SK-N-SH (cell line): ENCODE measurements around the gene PLSCR2. TPM values are rescaled to one million over a fixed set of nuclear protein-coding genes. Genes with fewer than 3 reads are reported as not detected.

Experiments used
- CTCF ChIA-PET: fragments of 300-600, 350-600 bp; formaldehyde crosslinking; extraction: SDS; loops from one replicate; lab custom pipeline; 2021; lab: Yijun Ruan, JAX
- POLR2A ChIA-PET: fragments of 350-600 bp; sonication (Branson Sonifier 250); formaldehyde crosslinking; extraction: SDS; loops from one replicate; lab custom pipeline; 2020; ENCODE audit warnings: antibody characterized with exemption, inconsistent platforms; lab: Yijun Ruan, JAX
- DNase-seq: peaks from one replicate; pipeline ENCODE4 v3.0.0; 2012
- H2AFZ ChIP-seq: fragments of 200-600 bp; sonication (generic); 2 replicates; pipeline ENCODE4 v1.8.1; 2016; ENCODE audit warnings: antibody characterized with exemption, mild to moderate bottlenecking, low read depth
- H3F3A ChIP-seq: fragments of 200-600 bp; sonication (generic); replicated peaks from 2 replicates; pipeline ENCODE3; 2016; ENCODE audit warnings: antibody characterized with exemption, mild to moderate bottlenecking; ENCODE audit not compliant: insufficient read depth
- H3K27ac ChIP-seq, 2 experiments: fragments of 200-500 bp in 1 of 2; fragments of 200-600 bp in 1 of 2; sonication (Bioruptor generic) in 1 of 2; sonication (generic), shearing (Covaris generic) in 1 of 2; 2 replicates each; pipeline versions ENCODE4 v1.5.1 to v1.6.1; 2014 to 2016; ENCODE audit warnings: low read depth in 2 of 2, inconsistent platforms in 1 of 2, low read length in 1 of 2, mild to moderate bottlenecking in 1 of 2, mixed read lengths in 1 of 2
- H3K27me3 ChIP-seq: fragments of 200-600 bp; sonication (generic), shearing (Covaris generic); 2 replicates; pipeline ENCODE4 v1.6.1; 2016; ENCODE audit warnings: mixed run types; ENCODE audit not compliant: insufficient read depth
- H3K36me3 ChIP-seq, 2 experiments: fragments of 200-500 bp in 1 of 2; fragments of 200-600 bp in 1 of 2; sonication (Bioruptor generic) in 1 of 2; sonication (generic) in 1 of 2; replicated peaks in 1 of 2; 2 replicates each; pipeline versions ENCODE3 to v1.5.1; 2014 to 2016; ENCODE audit warnings: low read length in 1 of 2, mild to moderate bottlenecking in 1 of 2; ENCODE audit not compliant: insufficient read depth in 2 of 2, control insufficient read depth in 1 of 2
- H3K4me1 ChIP-seq, 2 experiments: fragments of 200-500 bp in 1 of 2; fragments of 200-600 bp in 1 of 2; sonication (Bioruptor generic) in 1 of 2; sonication (generic), shearing (Covaris generic) in 1 of 2; 2 replicates each; pipeline versions ENCODE4 v1.5.1 to v1.6.1; 2014 to 2016; ENCODE audit warnings: low read depth in 1 of 2, low read length in 1 of 2, mixed run types in 1 of 2; ENCODE audit not compliant: insufficient read depth in 2 of 2, control insufficient read depth in 1 of 2
- H3K4me2 ChIP-seq: fragments of 200-600 bp; sonication (generic), shearing (Covaris generic); 2 replicates; pipeline ENCODE4 v1.6.1; 2017; ENCODE audit warnings: mixed run types
- H3K4me3 ChIP-seq, 2 experiments: fragments of 200-500 bp in 1 of 2; fragments of 200-600 bp in 1 of 2; sonication (Bioruptor generic) in 1 of 2; sonication (generic), shearing (Covaris generic) in 1 of 2; 2 replicates each; pipeline versions ENCODE4 v1.5.1 to v1.8.1; 2014 to 2016; ENCODE audit warnings: low read depth in 2 of 2, inconsistent platforms in 1 of 2, low read length in 1 of 2, mild to moderate bottlenecking in 1 of 2, mixed read lengths in 1 of 2, moderate library complexity in 1 of 2
- H3K79me2 ChIP-seq: fragments of 200-600 bp; sonication (generic); 2 replicates; pipeline ENCODE4 v1.8.1; 2017; ENCODE audit warnings: mild to moderate bottlenecking; ENCODE audit not compliant: insufficient read depth
- H3K9ac ChIP-seq: fragments of 200-600 bp; sonication (generic); 2 replicates; pipeline ENCODE4 v1.6.1; 2017; ENCODE audit warnings: mixed run types
- H3K9me2 ChIP-seq: fragments of 200-600 bp; sonication (generic); 2 replicates; pipeline ENCODE4 v1.6.1; 2017; ENCODE audit warnings: mixed run types
- H3K9me3 ChIP-seq: fragments of 200-600 bp; sonication (generic); 2 replicates; pipeline ENCODE4 v1.6.1; 2017; ENCODE audit warnings: mixed run types, mild to moderate bottlenecking, moderate library complexity
- H4K20me1 ChIP-seq: fragments of 200-600 bp; sonication (generic); 2 replicates; pipeline ENCODE4 v1.6.1; 2017; ENCODE audit warnings: mild to moderate bottlenecking, mixed run types; ENCODE audit not compliant: insufficient read depth
- CTCF ChIP-seq: fragments of 200-600 bp; sonication (generic); IDR thresholded peaks from 2 replicates; pipeline ENCODE4 v1.6.1; 2017; ENCODE audit warnings: antibody characterized with exemption, mild to moderate bottlenecking, moderate library complexity
- ELF1 ChIP-seq: IDR thresholded peaks from 2 replicates; pipeline ENCODE4 v1.4.0; 2012
- FOXJ3 ChIP-seq: sonication (generic); formaldehyde crosslinking; IDR thresholded peaks from 2 replicates; pipeline ENCODE4 v1.5.1; 2020; ENCODE audit warnings: mild to moderate bottlenecking, missing genetic modification reagents
- FOXM1 ChIP-seq: IDR thresholded peaks from 2 replicates; pipeline ENCODE4 v1.4.0; 2012; ENCODE audit warnings: low read depth, mild to moderate bottlenecking
- GATA2 ChIP-seq: sonication (generic); formaldehyde crosslinking; IDR thresholded peaks from 2 replicates; pipeline ENCODE4 v1.5.0; 2020; ENCODE audit warnings: mild to moderate bottlenecking, missing genetic modification reagents
- JUND ChIP-seq: IDR thresholded peaks from 2 replicates; pipeline ENCODE4 v1.4.0; 2012
- MAX ChIP-seq: IDR thresholded peaks from 2 replicates; pipeline ENCODE4 v1.4.0; 2012; ENCODE audit warnings: low read depth
- MEF2A ChIP-seq: IDR thresholded peaks from 2 replicates; pipeline ENCODE4 v1.4.0; 2012; ENCODE audit warnings: low read depth, borderline replicate concordance
- NRF1 ChIP-seq: IDR thresholded peaks from 2 replicates; pipeline ENCODE4 v1.6.1; 2012; ENCODE audit warnings: low read depth, mild to moderate bottlenecking, low read length
- POLR2AphosphoS5 ChIP-seq: IDR thresholded peaks from 2 replicates; pipeline ENCODE4 v1.6.1; 2012; ENCODE audit warnings: low read depth, low read length
- RAD21 ChIP-seq: IDR thresholded peaks from 2 replicates; pipeline ENCODE4 v1.6.1; 2012; ENCODE audit warnings: mild to moderate bottlenecking, low read length
- SIN3A ChIP-seq: IDR thresholded peaks from 2 replicates; pipeline ENCODE4 v1.6.1; 2012; ENCODE audit warnings: low read depth, mild to moderate bottlenecking, low read length, moderate library complexity, borderline replicate concordance
- YY1 ChIP-seq: IDR thresholded peaks from 2 replicates; pipeline ENCODE4 v1.4.0; 2012; ENCODE audit warnings: low read depth, mild to moderate bottlenecking
- ZBTB33 ChIP-seq: IDR thresholded peaks from 2 replicates; pipeline ENCODE4 v1.4.0; 2012; ENCODE audit warnings: low read depth, borderline replicate concordance
- WGBS: methylation state at CpG from one replicate; pipeline ENCODE4 v1.1.6; 2017; ENCODE audit warnings: low lambda C conversion rate; 5-methylcytosine and 5-hydroxymethylcytosine counted together
- polyA plus RNA-seq, 3 experiments: library from polyadenylated mRNA; depleted of rRNA; stranded (reverse); fragments of >200 nt; gene quantifications; 2 replicates each; pipeline ENCODE4 v1.2.3, GENCODE V29; 2012
- TF ChIP-seq, protein P1 (sequence below): fragments of 150-350 bp; IDR thresholded peaks from 2 replicates; pipeline ENCODE4 v1.6.1; 2016; ENCODE audit warnings: mild to moderate bottlenecking, low read depth, low read length

Gene PLSCR2
- polyA plus RNA-seq, 1 of the 3 experiments (the other 2 are of a cell fraction): not detected

DNA sequence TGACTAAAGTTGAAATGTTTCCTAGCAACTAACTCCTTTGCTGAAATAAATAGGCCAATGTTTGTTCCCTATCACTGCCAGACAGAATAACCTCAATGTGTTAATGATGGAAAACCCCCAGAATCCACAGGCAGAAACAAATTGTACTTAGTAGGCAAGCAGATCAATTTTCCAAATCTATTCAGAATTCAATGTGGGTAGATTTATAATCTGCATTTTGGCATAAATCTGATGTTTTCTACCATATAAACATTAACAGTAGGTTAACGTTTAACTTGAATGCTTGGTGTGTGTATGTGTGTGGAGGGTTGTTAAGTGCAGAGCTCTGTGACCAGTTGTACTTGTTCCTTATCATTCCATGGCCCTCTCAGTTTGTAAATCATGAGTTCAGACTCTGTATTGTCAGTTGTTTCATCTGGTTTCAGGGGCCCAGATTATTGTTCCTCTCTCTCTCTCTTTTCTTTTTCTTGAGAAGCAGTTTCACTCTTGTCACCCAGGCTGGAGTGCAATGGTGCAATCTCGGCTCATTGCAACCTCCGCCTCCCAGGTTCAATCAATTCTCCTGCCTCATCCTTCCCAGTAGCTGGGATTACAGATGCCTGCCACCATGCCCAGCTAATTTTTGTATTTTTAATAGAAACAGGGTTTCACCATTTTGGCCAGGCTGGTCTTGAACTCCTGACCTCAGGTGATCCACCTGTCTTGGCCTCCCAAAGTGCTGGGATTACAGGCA lies 42.2 kb upstream of the PLSCR2 start:
- no peaks in the 10 kb centered on the region for H4K20me1 ChIP-seq
- CTCF ChIA-PET: no interaction called here
- no peaks in the 10 kb centered on the region for H3K27me3 ChIP-seq
- no peaks in the 10 kb centered on the region for H3K9me2 ChIP-seq
- H3K4me3 ChIP-seq: no peak overlapping the region
- 66% methylated on average over 3 of the region's 3 CpGs for WGBS
- POLR2A ChIA-PET: no interaction called here
- H3K36me3 ChIP-seq: no peaks in the 10 kb centered on the region
- no peaks in the 10 kb centered on the region for H3F3A ChIP-seq
- no peak for DNase-seq
- TF ChIP-seq ZBTB33 (no peak), FOXJ3 (CRISPR knock-in tag) (no peak), GATA2 (no peak), MEF2A (no peak), JUND (no peak), SIN3A (no peak), MAX (no peak)
- H3K9ac ChIP-seq: no peak overlapping the region
- H3K4me2 ChIP-seq: no peak overlapping the region
- no peak overlapping the region for H2AFZ ChIP-seq
- no peaks in the 10 kb centered on the region for H3K9me3 ChIP-seq
- no peak overlapping the region for H3K27ac ChIP-seq
- no peaks in the 10 kb centered on the region for H3K79me2 ChIP-seq
- peaks cover 0 to 11% of the 10 kb centered on the region in 2 experiments; a peak in 1 of 4 replicates for H3K4me1 ChIP-seq

DNA sequence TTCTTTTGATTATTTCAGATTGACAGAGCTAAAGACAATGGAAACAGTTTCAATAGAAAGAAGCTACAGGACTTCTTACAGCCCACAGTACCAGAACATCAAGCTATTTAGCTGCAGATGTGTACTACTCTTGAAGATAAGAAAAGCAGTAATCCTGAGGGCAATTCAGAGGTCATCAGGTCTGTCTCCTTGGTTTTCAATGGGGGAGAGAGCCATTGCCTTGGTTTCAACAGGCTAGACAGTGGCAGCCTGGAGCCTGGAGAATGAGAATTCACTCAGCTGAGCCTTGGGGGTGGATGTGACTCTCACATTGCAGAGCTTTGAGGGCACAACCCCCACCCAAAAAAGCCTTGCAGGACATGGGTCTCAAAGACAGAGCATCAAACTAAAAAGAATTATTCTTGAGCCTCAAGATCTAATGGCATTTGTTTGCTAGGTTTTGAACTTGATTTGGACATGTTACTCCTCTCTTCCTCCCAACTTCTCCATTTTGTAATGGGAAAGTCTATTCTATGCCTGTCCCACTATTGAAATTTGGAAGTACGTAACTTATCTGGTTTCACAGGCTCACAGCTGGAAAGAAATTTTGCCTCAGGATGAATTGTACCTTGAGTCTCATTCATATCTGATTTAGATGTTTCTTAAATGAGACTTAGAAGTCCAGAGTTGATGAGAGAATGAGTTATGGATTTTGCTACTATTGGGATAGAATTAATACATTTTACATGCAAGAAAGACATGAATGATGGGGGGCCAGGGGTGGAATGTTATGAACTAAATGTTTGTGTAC lies 38.2 kb upstream of the PLSCR2 start:
- TF ChIP-seq FOXM1 (no peak), CTCF (no peak), SIN3A (no peak), ZBTB33 (no peak), NRF1 (no peak), POLR2AphosphoS5 (no peak), YY1 (no peak), FOXJ3 (CRISPR knock-in tag) (no peak), ELF1 (no peak), RAD21 (no peak)
- TF ChIP-seq, protein P1, sequence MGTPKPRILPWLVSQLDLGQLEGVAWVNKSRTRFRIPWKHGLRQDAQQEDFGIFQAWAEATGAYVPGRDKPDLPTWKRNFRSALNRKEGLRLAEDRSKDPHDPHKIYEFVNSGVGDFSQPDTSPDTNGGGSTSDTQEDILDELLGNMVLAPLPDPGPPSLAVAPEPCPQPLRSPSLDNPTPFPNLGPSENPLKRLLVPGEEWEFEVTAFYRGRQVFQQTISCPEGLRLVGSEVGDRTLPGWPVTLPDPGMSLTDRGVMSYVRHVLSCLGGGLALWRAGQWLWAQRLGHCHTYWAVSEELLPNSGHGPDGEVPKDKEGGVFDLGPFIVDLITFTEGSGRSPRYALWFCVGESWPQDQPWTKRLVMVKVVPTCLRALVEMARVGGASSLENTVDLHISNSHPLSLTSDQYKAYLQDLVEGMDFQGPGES: no peak
- H3K27me3 ChIP-seq: no peaks in the 10 kb centered on the region
- no peak overlapping the region for H3K4me2 ChIP-seq
- H3K4me3 ChIP-seq: no peak overlapping the region
- H4K20me1 ChIP-seq: no peaks in the 10 kb centered on the region
- no peak for DNase-seq
- H3K27ac ChIP-seq: peak overlapping the region in 1 of 2 experiments; percentile 86; a peak in 2 of 4 replicates
- H3K79me2 ChIP-seq: no peaks in the 10 kb centered on the region
- ChIA-PET CTCF (no interaction called here), POLR2A (no interaction called here)
- no peak overlapping the region for H3K9ac ChIP-seq
- no peaks in the 10 kb centered on the region for H3K36me3 ChIP-seq
- peaks cover 0 to 34% of the 10 kb centered on the region in 2 experiments; a peak in 1 of 4 replicates for H3K4me1 ChIP-seq
- H3F3A ChIP-seq: peaks cover 28% of the 10 kb centered on the region
- peak overlapping the region; percentile 27; the same call in 1 of the 2 replicates for H2AFZ ChIP-seq
- WGBS: 87% methylated on average over 1 of the region's 1 CpG
- H3K9me2 ChIP-seq: no peaks in the 10 kb centered on the region
- H3K9me3 ChIP-seq: no peaks in the 10 kb centered on the region
